ENCODE measurements around the gene NXPE3.

Gene NXPE3

GRCh38 chr3:101854608-101855304 is 75.7 kb downstream of the NXPE3 start:
- Histone ChIP-seq H3K14ac (ENCODE audit: low read length in 2 of 2) (no peak overlapping the region), H4K91ac (ENCODE audit: low read length) (no peak overlapping the region), H3K79me1 (replicated peaks; ENCODE audit: low read length, poor library complexity, severe bottlenecking) (no peaks in the 10 kb centered on the region), H3K27ac (ENCODE audit: low read length, poor library complexity, severe bottlenecking) (peak overlapping the region; percentile 68), H3K9me3 (ENCODE audit: control insufficient read depth, low read length) (no peaks in the 10 kb centered on the region), H4K8ac (ENCODE audit: low read length) (no peak overlapping the region), H2BK15ac (ENCODE audit: low read depth, poor library complexity, severe bottlenecking) (no peak overlapping the region), H3K4me3 (ENCODE audit: insufficient read depth in 1 of 2, low read depth in 1 of 2, low read length in 2 of 2) (no peak overlapping the region), H3K23ac (ENCODE audit: low read length in 2 of 2) (no peak overlapping the region), H2AK5ac (ENCODE audit: low read length, severe bottlenecking) (no peak overlapping the region), H3K4me1 (ENCODE audit: control insufficient read depth, insufficient read depth, low read depth, low read length) (peaks cover 8% of the 10 kb centered on the region), H2AFZ (ENCODE audit: low read depth, low read length) (no peak overlapping the region), H3K36me3 (ENCODE audit: control insufficient read depth in 1 of 2, insufficient read depth in 2 of 2, low read depth in 1 of 2, low read length in 2 of 2) (peaks cover 18 to 80% of the 10 kb centered on the region in 2 experiments), H3K9ac (ENCODE audit: low read length) (no peak overlapping the region), H2BK12ac (ENCODE audit: low read length in 2 of 2) (no peak overlapping the region), H2BK5ac (ENCODE audit: low read depth, low read length, poor library complexity, severe bottlenecking) (no peak overlapping the region), H3K4me2 (ENCODE audit: low read length, poor library complexity, severe bottlenecking) (peak overlapping the region; percentile 56), H3K18ac (ENCODE audit: low read depth in 1 of 2, low read length in 2 of 2) (no peak overlapping the region), H2BK120ac (ENCODE audit: low read depth, low read length) (no peak overlapping the region), H3K4ac (ENCODE audit: low read depth in 1 of 2, low read length in 2 of 2) (no peak overlapping the region), H3K27me3 (ENCODE audit: control insufficient read depth in 1 of 2, insufficient read depth in 1 of 2, low read length in 2 of 2) (no peaks in the 10 kb centered on the region)
- WGBS = 96% methylated on average over 2 of the region's 2 CpGs
- no peak for DNase-seq

DNA sequence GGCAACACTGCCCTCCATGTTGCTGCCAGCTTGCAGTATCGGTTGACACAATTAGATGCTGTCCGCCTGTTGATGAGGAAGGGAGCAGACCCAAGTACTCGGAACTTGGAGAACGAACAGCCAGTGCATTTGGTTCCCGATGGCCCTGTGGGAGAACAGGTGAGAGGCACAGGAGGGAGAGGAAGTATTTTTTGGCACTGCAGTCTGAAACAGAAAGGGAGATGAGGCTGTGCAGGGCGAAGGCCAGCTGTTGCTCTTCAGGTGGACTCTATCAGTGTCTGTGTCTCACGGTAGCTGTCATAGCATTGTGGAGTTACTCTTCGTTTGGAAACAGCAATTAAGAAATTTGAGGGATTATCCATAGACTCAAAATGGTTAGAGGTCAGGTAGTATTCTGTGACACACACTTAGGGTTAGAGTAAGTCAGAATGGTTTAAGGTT is 78.3 kb downstream of the NXPE3 start:
- no peak overlapping the region for H2BK15ac ChIP-seq (ENCODE audit: low read depth, poor library complexity, severe bottlenecking)
- 96% methylated on average over 8 of the region's 8 CpGs for WGBS

GRCh38 chr3:101858464-101859030 is 79.5 kb downstream of the NXPE3 start:
- Histone ChIP-seq H2BK12ac (ENCODE audit: low read length in 2 of 2) (no peak overlapping the region), H3K18ac (ENCODE audit: low read depth in 1 of 2, low read length in 2 of 2) (no peak overlapping the region), H2BK15ac (ENCODE audit: low read depth, poor library complexity, severe bottlenecking) (no peak overlapping the region), H4K91ac (ENCODE audit: low read length) (no peak overlapping the region), H2BK5ac (ENCODE audit: low read depth, low read length, poor library complexity, severe bottlenecking) (no peak overlapping the region), H2AK5ac (ENCODE audit: low read length, severe bottlenecking) (no peak overlapping the region), H3K9ac (ENCODE audit: low read length) (no peak overlapping the region), H3K4ac (ENCODE audit: low read depth in 1 of 2, low read length in 2 of 2) (no peak overlapping the region), H3K9me3 (ENCODE audit: control insufficient read depth, low read length) (no peaks in the 10 kb centered on the region), H3K27me3 (ENCODE audit: control insufficient read depth in 1 of 2, insufficient read depth in 1 of 2, low read length in 2 of 2) (no peaks in the 10 kb centered on the region), H3K4me2 (ENCODE audit: low read length, poor library complexity, severe bottlenecking) (peak overlapping the region; percentile 52), H3K23ac (ENCODE audit: low read length in 2 of 2) (no peak overlapping the region), H4K8ac (ENCODE audit: low read length) (no peak overlapping the region), H3K4me1 (ENCODE audit: control insufficient read depth, insufficient read depth, low read depth, low read length) (peaks cover 7% of the 10 kb centered on the region), H2BK120ac (ENCODE audit: low read depth, low read length) (no peak overlapping the region), H3K79me1 (replicated peaks; ENCODE audit: low read length, poor library complexity, severe bottlenecking) (no peaks in the 10 kb centered on the region), H3K36me3 (ENCODE audit: control insufficient read depth in 1 of 2, insufficient read depth in 2 of 2, low read depth in 1 of 2, low read length in 2 of 2) (peaks cover 14 to 85% of the 10 kb centered on the region in 2 experiments), H3K4me3 (ENCODE audit: insufficient read depth in 1 of 2, low read depth in 1 of 2, low read length in 2 of 2) (no peak overlapping the region), H3K27ac (ENCODE audit: low read length, poor library complexity, severe bottlenecking) (peak overlapping the region; percentile 73), H2AFZ (ENCODE audit: low read depth, low read length) (no peak overlapping the region), H3K14ac (ENCODE audit: low read length in 2 of 2) (no peak overlapping the region)
- over 99% methylated on average over 4 of the region's 4 CpGs for WGBS
- DNase-seq = peak; percentile 37

More for the DNA sequence above, 78.3 kb downstream of the NXPE3 start:
- Histone ChIP-seq H3K9ac (ENCODE audit: low read length) (no peak overlapping the region), H3K4me1 (ENCODE audit: control insufficient read depth, insufficient read depth, low read depth, low read length) (peaks cover 9% of the 10 kb centered on the region), H2AK5ac (ENCODE audit: low read length, severe bottlenecking) (no peak overlapping the region), H3K79me1 (replicated peaks; ENCODE audit: low read length, poor library complexity, severe bottlenecking) (no peaks in the 10 kb centered on the region), H2BK120ac (ENCODE audit: low read depth, low read length) (no peak overlapping the region), H3K18ac (ENCODE audit: low read depth in 1 of 2, low read length in 2 of 2) (no peak overlapping the region), H2AFZ (ENCODE audit: low read depth, low read length) (no peak overlapping the region), H3K23ac (ENCODE audit: low read length in 2 of 2) (no peak overlapping the region), H3K36me3 (ENCODE audit: control insufficient read depth in 1 of 2, insufficient read depth in 2 of 2, low read depth in 1 of 2, low read length in 2 of 2) (peaks cover 22 to 98% of the 10 kb centered on the region in 2 experiments), H2BK12ac (ENCODE audit: low read length in 2 of 2) (no peak overlapping the region), H3K27me3 (ENCODE audit: control insufficient read depth in 1 of 2, insufficient read depth in 1 of 2, low read length in 2 of 2) (no peaks in the 10 kb centered on the region), H3K27ac (ENCODE audit: low read length, poor library complexity, severe bottlenecking) (peak overlapping the region; percentile 63), H3K4me2 (ENCODE audit: low read length, poor library complexity, severe bottlenecking) (peak overlapping the region; percentile 44), H3K4ac (ENCODE audit: low read depth in 1 of 2, low read length in 2 of 2) (no peak overlapping the region), H2BK5ac (ENCODE audit: low read depth, low read length, poor library complexity, severe bottlenecking) (no peak overlapping the region), H3K14ac (ENCODE audit: low read length in 2 of 2) (no peak overlapping the region), H4K91ac (ENCODE audit: low read length) (no peak overlapping the region), H4K8ac (ENCODE audit: low read length) (no peak overlapping the region), H3K4me3 (ENCODE audit: insufficient read depth in 1 of 2, low read depth in 1 of 2, low read length in 2 of 2) (no peak overlapping the region), H3K9me3 (ENCODE audit: control insufficient read depth, low read length) (no peaks in the 10 kb centered on the region)
- peak; percentile 39 for DNase-seq

DNA sequence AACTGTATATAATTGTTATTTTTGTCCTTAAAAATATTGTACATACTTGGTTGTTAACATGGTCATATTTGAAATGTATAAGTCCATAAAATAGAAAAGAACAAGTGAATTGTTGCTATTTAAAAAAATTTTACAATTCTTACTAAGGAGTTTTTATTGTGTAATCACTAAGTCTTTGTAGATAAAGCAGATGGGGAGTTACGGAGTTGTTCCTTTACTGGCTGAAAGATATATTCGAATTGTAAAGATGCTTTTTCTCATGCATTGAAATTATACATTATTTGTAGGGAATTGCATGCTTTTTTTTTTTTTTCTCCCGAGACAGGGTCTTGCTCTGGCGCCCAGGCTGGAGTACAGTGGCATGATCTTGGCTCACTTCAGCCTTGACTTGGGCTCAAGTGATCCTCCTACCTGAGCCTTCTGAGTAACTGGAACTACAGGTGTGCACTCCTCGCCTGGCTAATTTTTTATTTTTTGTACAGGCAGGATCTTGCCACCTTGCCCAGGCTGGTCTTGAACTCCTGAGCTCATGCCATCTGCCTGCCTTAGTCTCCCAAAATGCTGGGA is 81.0 kb downstream of the NXPE3 start:
- H3K4me2 ChIP-seq (ENCODE audit: low read length, poor library complexity, severe bottlenecking) = no peak overlapping the region
- peak overlapping the region; percentile 57 for H2BK5ac ChIP-seq (ENCODE audit: low read depth, low read length, poor library complexity, severe bottlenecking)
- H3K23ac ChIP-seq (ENCODE audit: low read length in 2 of 2) = no peak overlapping the region
- peaks cover 6% of the 10 kb centered on the region for H3K4me1 ChIP-seq (ENCODE audit: control insufficient read depth, insufficient read depth, low read depth, low read length)
- no peaks in the 10 kb centered on the region for H3K79me1 ChIP-seq (replicated peaks; ENCODE audit: low read length, poor library complexity, severe bottlenecking)
- no peak overlapping the region for H3K18ac ChIP-seq (ENCODE audit: low read depth in 1 of 2, low read length in 2 of 2)
- no peak overlapping the region for H2BK12ac ChIP-seq (ENCODE audit: low read length in 2 of 2)
- no peak overlapping the region for H4K8ac ChIP-seq (ENCODE audit: low read length)
- H3K9ac ChIP-seq (ENCODE audit: low read length) = no peak overlapping the region
- no peaks in the 10 kb centered on the region for H3K9me3 ChIP-seq (ENCODE audit: control insufficient read depth, low read length)
- DNase-seq = peak; percentile 40
- no peak overlapping the region for H2AK5ac ChIP-seq (ENCODE audit: low read length, severe bottlenecking)
- no peak overlapping the region for H2AFZ ChIP-seq (ENCODE audit: low read depth, low read length)
- 95% methylated on average over 5 of the region's 5 CpGs for WGBS
- H3K27me3 ChIP-seq (ENCODE audit: control insufficient read depth in 1 of 2, insufficient read depth in 1 of 2, low read length in 2 of 2) = no peaks in the 10 kb centered on the region
- no peak overlapping the region for H2BK120ac ChIP-seq (ENCODE audit: low read depth, low read length)
- H3K14ac ChIP-seq (ENCODE audit: low read length in 2 of 2) = no peak overlapping the region
- H2BK15ac ChIP-seq (ENCODE audit: low read depth, poor library complexity, severe bottlenecking) = no peak overlapping the region
- H4K91ac ChIP-seq (ENCODE audit: low read length) = no peak overlapping the region
- H3K4ac ChIP-seq (ENCODE audit: low read depth in 1 of 2, low read length in 2 of 2) = no peak overlapping the region
- H3K27ac ChIP-seq (ENCODE audit: low read length, poor library complexity, severe bottlenecking) = peak overlapping the region; percentile 67
- H3K4me3 ChIP-seq (ENCODE audit: insufficient read depth in 1 of 2, low read depth in 1 of 2, low read length in 2 of 2) = no peak overlapping the region
- peaks cover 11 to 71% of the 10 kb centered on the region in 2 experiments for H3K36me3 ChIP-seq (ENCODE audit: control insufficient read depth in 1 of 2, insufficient read depth in 2 of 2, low read depth in 1 of 2, low read length in 2 of 2)
